ENCODE results near the gene GALNT15.

GALNT15 gene

GRCh38 chr3:16239780-16240179, 65.3 kb downstream of the GALNT15 start:
- no peak overlapping the region for H3K4me3 ChIP-seq (ENCODE audit: low read depth, low read length)
- no peak for DNase-seq (ENCODE audit: low read depth)
- TF ChIP-seq, protein P1, sequence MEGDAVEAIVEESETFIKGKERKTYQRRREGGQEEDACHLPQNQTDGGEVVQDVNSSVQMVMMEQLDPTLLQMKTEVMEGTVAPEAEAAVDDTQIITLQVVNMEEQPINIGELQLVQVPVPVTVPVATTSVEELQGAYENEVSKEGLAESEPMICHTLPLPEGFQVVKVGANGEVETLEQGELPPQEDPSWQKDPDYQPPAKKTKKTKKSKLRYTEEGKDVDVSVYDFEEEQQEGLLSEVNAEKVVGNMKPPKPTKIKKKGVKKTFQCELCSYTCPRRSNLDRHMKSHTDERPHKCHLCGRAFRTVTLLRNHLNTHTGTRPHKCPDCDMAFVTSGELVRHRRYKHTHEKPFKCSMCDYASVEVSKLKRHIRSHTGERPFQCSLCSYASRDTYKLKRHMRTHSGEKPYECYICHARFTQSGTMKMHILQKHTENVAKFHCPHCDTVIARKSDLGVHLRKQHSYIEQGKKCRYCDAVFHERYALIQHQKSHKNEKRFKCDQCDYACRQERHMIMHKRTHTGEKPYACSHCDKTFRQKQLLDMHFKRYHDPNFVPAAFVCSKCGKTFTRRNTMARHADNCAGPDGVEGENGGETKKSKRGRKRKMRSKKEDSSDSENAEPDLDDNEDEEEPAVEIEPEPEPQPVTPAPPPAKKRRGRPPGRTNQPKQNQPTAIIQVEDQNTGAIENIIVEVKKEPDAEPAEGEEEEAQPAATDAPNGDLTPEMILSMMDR (IDR thresholded peaks at IDR 0.05; ENCODE audit: control insufficient read depth, extremely low read depth, insufficient read depth), result no peak

DNA sequence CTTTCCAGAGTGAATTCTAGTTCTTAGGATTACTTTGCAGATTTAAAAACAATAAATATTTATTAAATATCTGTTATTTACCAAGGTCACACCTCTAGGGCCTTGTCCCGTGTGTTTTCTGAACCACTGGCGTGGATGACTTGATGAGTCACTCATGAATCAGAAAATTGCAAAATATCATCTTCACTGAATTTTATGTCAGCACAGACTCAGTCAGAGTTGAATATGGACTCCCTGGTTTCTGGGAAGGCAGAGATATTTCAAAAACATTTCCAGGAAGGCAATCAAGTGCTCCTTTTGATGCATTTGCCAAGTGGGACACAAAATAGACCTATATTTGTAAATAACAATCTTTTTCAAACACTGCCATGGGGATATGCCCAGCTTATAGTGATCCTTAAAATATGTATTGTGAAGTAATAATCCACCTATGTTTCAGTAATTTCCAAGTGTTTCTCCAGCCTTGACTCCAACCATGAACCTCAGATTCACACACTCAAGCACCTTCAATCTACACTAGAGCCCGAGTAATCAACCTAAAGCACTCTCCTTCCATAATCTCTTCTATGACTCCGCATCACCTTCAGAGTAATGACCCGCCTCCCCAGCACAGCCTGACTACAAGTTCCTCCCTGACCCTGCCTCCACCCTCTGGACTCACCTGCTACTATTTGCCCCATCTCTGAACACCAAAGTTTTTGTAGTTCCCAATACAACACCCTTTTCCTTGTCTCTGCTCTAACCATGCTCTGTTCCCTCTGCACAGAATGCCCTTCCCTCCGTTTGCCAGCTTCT, 65.9 kb downstream of the GALNT15 start:
- H3K4me3 ChIP-seq (ENCODE audit: low read depth, low read length), result no peak overlapping the region
- TF ChIP-seq, protein P1 (IDR thresholded peaks at IDR 0.05; ENCODE audit: control insufficient read depth, extremely low read depth, insufficient read depth), result no peak
- DNase-seq (ENCODE audit: low read depth), result no peak

GRCh38 chr3:16241225-16241624, 66.7 kb downstream of the GALNT15 start:
- no peak for DNase-seq (ENCODE audit: low read depth)
- TF ChIP-seq, protein P1 (IDR thresholded peaks at IDR 0.05; ENCODE audit: control insufficient read depth, extremely low read depth, insufficient read depth), result no peak
- H3K4me3 ChIP-seq (ENCODE audit: low read depth, low read length), result no peak overlapping the region

- TF ChIP-seq, protein P1 (IDR thresholded peaks at IDR 0.05; ENCODE audit: control insufficient read depth, extremely low read depth, insufficient read depth), result no peak
- H3K4me3 ChIP-seq (ENCODE audit: low read depth, low read length), result no peak overlapping the region
- DNase-seq (ENCODE audit: low read depth), result no peak
Observed at GRCh38 chr3:16242177-16242576, 67.7 kb downstream of the GALNT15 start.

GRCh38 chr3:16243706-16244490, 69.4 kb downstream of the GALNT15 start:
- no peak for DNase-seq (ENCODE audit: low read depth)
- no peak overlapping the region for H3K4me3 ChIP-seq (ENCODE audit: low read depth, low read length)
- TF ChIP-seq, protein P1 (IDR thresholded peaks at IDR 0.05; ENCODE audit: control insufficient read depth, extremely low read depth, insufficient read depth), result no peak

- H3K4me3 ChIP-seq (ENCODE audit: low read depth, low read length), result no peak overlapping the region
- DNase-seq (ENCODE audit: low read depth), result no peak
- TF ChIP-seq, protein P1 (IDR thresholded peaks at IDR 0.05; ENCODE audit: control insufficient read depth, extremely low read depth, insufficient read depth), result no peak
Observed at GRCh38 chr3:16245609-16246008, 71.1 kb downstream of the GALNT15 start.

Data from LNCaP clone FGC (cell line).